Uterus (tissue), 4 donors: Measurements from ENCODE around the gene IQGAP2. TPM values are rescaled to one million over a fixed set of nuclear protein-coding genes. Genes with fewer than 3 reads are reported as not detected.

Source experiments
- DNase-seq, 2 donors: peaks; one replicate each; pipeline ENCODE4 v3.0.0-alpha.2; 2019 to 2020
- H3K27ac ChIP-seq, 2 donors: fragments of 200-600 bp; sonication (generic); 1 replicate in 1 of 2; 2 replicates in 1 of 2; pipeline ENCODE4 v1.5.1; 2016 to 2018
- H3K27me3 ChIP-seq, 2 donors: fragments of 200-600 bp; sonication (generic); one replicate each; pipeline ENCODE4 v1.5.1; 2018 to 2019; ENCODE audit warnings: control low read depth in 1 of 2
- H3K36me3 ChIP-seq, 2 donors: fragments of 200-600 bp; sonication (generic); one replicate each; pipeline ENCODE4 v1.5.1; 2019; ENCODE audit warnings: control low read depth in 1 of 2
- H3K4me1 ChIP-seq, 2 donors: fragments of 200-600 bp; sonication (generic); one replicate each; pipeline ENCODE4 v1.5.1; 2018 to 2019; ENCODE audit warnings: control low read depth in 1 of 2
- H3K4me3 ChIP-seq, 2 donors: fragments of 200-600 bp; sonication (generic); 1 replicate in 1 of 2; 2 replicates in 1 of 2; pipeline ENCODE4 v1.5.1; 2018 to 2019; ENCODE audit warnings: mild to moderate bottlenecking in 1 of 2
- H3K9me3 ChIP-seq, 2 donors: fragments of 200-600 bp; sonication (generic); one replicate each; pipeline ENCODE4 v1.5.1; 2019; ENCODE audit warnings: control low read depth in 1 of 2
- POLR2A ChIP-seq, 2 donors: fragments of 450-650 bp; IDR thresholded peaks; one replicate each; pipeline ENCODE4 v1.6.1; 2016; ENCODE audit warnings: antibody characterized with exemption in 2 of 2, mild to moderate bottlenecking in 1 of 2, moderate library complexity in 1 of 2
- intact Hi-C: fragments of 100-400 bp; cut with DNase I; formaldehyde crosslinking; loops from one replicate; pipeline ENCODE4 v1.15.1; 2023; ENCODE audit warnings: low total_unique reads
- total RNA-seq, 4 donors: library from RNA; depleted of rRNA in 3 of 4; stranded (reverse); fragments of >200 nt in 3 of 4; gene quantifications; one replicate each; pipeline versions ENCODE4 v1.1.0 to v1.2.4, GENCODE V29; 2014 to 2023
- TF ChIP-seq, protein P1 (sequence below), 4 experiments: fragments of 200-600 bp in 2 of 4; fragments of 450-650 bp in 2 of 4; sonication (generic) in 2 of 4; IDR thresholded peaks; one replicate each; pipeline ENCODE4 v1.5.1; 2016 to 2019; ENCODE audit warnings: antibody characterized with exemption in 4 of 4, mild to moderate bottlenecking in 2 of 4, moderate library complexity in 1 of 4
- donor health status: DM: yes; HTN: yes; CAD: no.

Gene IQGAP2
- total RNA-seq, 4 donors from 2014 or later = 7.1 to 49.2 (median 9.4) TPM

GRCh38 chr5:76729373-76730290 lies 326.5 kb downstream of the IQGAP2 start:
- Histone ChIP-seq H3K4me3 (no peak overlapping the region), H3K27me3 (no peaks in the 10 kb centered on the region), H3K9me3 (peaks cover 0 to 11% of the 10 kb centered on the region in 2 donors), H3K27ac (no peak overlapping the region), H3K36me3 (no peaks in the 10 kb centered on the region), H3K4me1 (no peaks in the 10 kb centered on the region)
- no peak for DNase-seq
- intact Hi-C loops = no loop called here
- TF ChIP-seq POLR2A (IDR thresholded peaks at IDR 0.05) = no peak
- TF ChIP-seq, protein P1, sequence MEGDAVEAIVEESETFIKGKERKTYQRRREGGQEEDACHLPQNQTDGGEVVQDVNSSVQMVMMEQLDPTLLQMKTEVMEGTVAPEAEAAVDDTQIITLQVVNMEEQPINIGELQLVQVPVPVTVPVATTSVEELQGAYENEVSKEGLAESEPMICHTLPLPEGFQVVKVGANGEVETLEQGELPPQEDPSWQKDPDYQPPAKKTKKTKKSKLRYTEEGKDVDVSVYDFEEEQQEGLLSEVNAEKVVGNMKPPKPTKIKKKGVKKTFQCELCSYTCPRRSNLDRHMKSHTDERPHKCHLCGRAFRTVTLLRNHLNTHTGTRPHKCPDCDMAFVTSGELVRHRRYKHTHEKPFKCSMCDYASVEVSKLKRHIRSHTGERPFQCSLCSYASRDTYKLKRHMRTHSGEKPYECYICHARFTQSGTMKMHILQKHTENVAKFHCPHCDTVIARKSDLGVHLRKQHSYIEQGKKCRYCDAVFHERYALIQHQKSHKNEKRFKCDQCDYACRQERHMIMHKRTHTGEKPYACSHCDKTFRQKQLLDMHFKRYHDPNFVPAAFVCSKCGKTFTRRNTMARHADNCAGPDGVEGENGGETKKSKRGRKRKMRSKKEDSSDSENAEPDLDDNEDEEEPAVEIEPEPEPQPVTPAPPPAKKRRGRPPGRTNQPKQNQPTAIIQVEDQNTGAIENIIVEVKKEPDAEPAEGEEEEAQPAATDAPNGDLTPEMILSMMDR (IDR thresholded peaks at IDR 0.05) = no peak

GRCh38 chr5:76732405-76733048 lies 329.4 kb downstream of the IQGAP2 start:
- no peak for TF ChIP-seq POLR2A (IDR thresholded peaks at IDR 0.05)
- TF ChIP-seq, protein P1 (IDR thresholded peaks at IDR 0.05) = no peak
- Histone ChIP-seq H3K9me3 (peaks cover 0 to 11% of the 10 kb centered on the region in 2 donors), H3K27ac (no peak overlapping the region), H3K27me3 (no peaks in the 10 kb centered on the region), H3K4me1 (no peaks in the 10 kb centered on the region), H3K4me3 (no peak overlapping the region), H3K36me3 (no peaks in the 10 kb centered on the region)
- intact Hi-C loops = no loop called here
- DNase-seq = no peak

GRCh38 chr5:76733049-76733417 lies 329.9 kb downstream of the IQGAP2 start:
- DNase-seq = no peak
- no peaks in the 10 kb centered on the region for H3K27me3 ChIP-seq
- H3K9me3 ChIP-seq = peaks cover 0 to 11% of the 10 kb centered on the region in 2 donors
- no peaks in the 10 kb centered on the region for H3K36me3 ChIP-seq
- intact Hi-C loops = no loop called here
- no peak overlapping the region for H3K27ac ChIP-seq
- H3K4me1 ChIP-seq = no peaks in the 10 kb centered on the region
- no peak for TF ChIP-seq POLR2A (IDR thresholded peaks at IDR 0.05)
- TF ChIP-seq, protein P1 (IDR thresholded peaks at IDR 0.05) = no peak
- no peak overlapping the region for H3K4me3 ChIP-seq

DNA sequence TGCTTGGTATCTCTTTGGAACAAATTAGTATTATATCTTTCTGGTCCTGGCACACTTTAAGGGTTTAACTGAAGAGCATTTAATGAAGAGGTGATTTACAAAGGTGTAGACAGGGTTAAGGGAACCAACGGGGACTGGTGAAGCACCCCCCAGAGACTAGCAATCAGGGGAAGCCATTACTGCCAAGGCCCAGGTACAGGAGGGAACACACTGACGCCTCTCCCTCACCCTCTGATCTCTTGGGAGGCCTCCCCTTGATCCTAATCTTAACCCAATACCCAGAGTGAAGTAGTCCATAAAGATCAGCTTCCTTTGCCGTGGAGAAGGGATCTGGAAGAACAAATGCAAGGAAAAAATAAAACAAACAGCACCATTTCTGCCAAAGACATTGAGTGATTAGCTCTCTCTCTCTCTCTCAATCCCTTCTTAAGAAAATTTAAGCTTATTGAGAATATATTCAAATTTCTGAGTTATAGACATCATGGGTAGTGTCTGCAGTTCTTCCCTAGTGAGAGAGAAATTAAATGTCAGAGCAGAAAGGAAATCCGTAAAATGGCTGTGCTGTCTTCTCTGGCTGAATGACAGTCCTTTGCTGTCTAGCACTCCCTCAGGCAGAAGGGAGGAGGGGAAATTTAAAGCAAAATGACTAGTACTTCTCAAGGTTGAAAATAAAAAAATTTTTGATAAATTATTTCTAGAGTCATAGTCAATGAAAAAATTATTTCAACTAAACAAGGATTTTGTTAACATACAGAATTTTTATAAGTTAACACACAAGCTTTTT lies 332.9 kb downstream of the IQGAP2 start:
- H3K4me1 ChIP-seq = no peaks in the 10 kb centered on the region
- no peaks in the 10 kb centered on the region for H3K27me3 ChIP-seq
- H3K27ac ChIP-seq = no peak overlapping the region
- no peaks in the 10 kb centered on the region for H3K9me3 ChIP-seq
- H3K36me3 ChIP-seq = no peaks in the 10 kb centered on the region
- TF ChIP-seq POLR2A (IDR thresholded peaks at IDR 0.05) = no peak
- TF ChIP-seq, protein P1 (IDR thresholded peaks at IDR 0.05) = no peak
- no peak overlapping the region for H3K4me3 ChIP-seq
- no peak for DNase-seq
- intact Hi-C loops = no loop called here
